SK-MEL-5 (cell line): ENCODE data around the gene SPEM1. TPM values are rescaled to one million over a fixed set of nuclear protein-coding genes. Genes with fewer than 3 reads are reported as not detected.

Experiments
- DNase-seq: peaks from one replicate; pipeline ENCODE4 v3.0.0-alpha.2; 2016; ENCODE audit warnings: low read depth, low spot score
- in situ Hi-C: cut with HindIII; loops from 2 replicates; pipeline ENCODE4 v1.10.0; 2016; ENCODE audit warnings: low sequenced_read_pairs, high pct_unique_total_duplicates, low pct_unique_long_range_greater_than_20kb
- total RNA-seq: library from RNA; depleted of rRNA; stranded (reverse); fragments of >200 nt; shearing (Covaris generic); gene quantifications from 2 replicates; pipeline ENCODE4 v1.2.3, GENCODE V29; 2014

The SPEM1 gene
- total RNA-seq, 1 experiment from 2014 or later: not detected

- in situ Hi-C loops: no loop called here
- peak; percentile 82 for DNase-seq
Observed at GRCh38 chr17:7394452-7395191, 25.5 kb upstream of the SPEM1 start, which contains the start of gene PLSCR3. PLSCR3 (minus strand) TSS chr17:7394525; CDS start chr17:7394110, 415 bp downstream.

DNA sequence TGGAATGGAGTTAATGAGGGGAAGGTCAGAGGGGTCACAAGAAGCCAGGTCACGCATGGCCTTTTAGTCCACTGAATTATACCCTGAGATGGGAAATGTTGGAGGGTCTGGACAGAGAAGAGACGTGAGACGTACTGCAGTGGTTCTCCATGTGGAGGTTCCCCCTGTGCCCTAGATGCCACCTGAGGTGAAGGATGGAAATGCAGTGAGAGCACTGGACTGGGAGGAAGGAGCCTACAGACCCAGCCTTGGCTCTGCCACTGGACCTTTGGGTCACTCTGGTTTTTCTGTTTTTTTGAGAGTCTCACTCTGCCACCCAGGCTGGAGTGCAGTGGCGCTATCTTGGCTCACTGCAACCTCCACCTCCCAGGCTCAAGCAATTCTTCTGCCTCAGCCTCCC is 24.0 kb upstream of the SPEM1 start:
- in situ Hi-C loops: no loop called here

DNA sequence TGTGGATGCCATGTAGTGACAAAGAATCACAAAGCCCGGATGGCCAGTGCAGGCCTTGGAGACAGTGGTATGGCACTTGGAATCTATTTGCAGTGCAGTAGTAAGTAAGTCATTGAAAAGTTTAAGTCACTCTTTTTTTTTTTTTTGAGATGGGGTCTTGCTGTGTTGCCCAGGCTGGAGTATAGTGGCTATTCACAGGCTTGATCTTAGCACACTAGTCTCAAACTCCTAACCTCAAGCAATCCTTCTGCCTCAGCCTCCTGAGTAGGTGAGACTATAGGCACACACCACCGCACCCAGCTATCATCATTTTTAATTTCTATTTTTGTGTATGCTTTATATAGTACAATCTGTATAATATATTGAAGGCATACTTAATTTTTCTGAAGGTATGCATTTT is 21.5 kb upstream of the SPEM1 start:
- in situ Hi-C loops: no loop called here
- DNase-seq: no peak

More for the DNA sequence above, 24.0 kb upstream of the SPEM1 start:
- DNase-seq: no peak

GRCh38 chr17:7403043-7403726 is 16.9 kb upstream of the SPEM1 start:
- in situ Hi-C loops: no loop called here
- peak; percentile 42 for DNase-seq

DNA sequence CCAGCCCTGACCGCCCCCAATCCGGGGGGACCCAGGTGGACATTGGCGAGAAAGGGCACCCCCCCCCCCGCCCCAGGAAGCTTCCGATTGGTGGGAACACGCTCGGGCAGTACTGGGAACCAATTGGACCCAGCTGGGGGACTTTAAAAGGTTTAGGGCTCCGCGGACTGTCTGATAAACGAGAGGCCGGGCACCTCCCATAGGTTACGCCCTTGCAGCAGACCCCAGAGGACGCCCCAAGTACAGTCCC is 16.5 kb upstream of the SPEM1 start:
- no peak for DNase-seq
- in situ Hi-C loops: no loop called here

- peak; percentile 99 for DNase-seq
- in situ Hi-C loops: no loop called here
Observed at GRCh38 chr17:7403977-7404736, 16.0 kb upstream of the SPEM1 start, which contains the start of gene TMEM256. TMEM256 (minus strand) TSS chr17:7404097; CDS start chr17:7404084, 13 bp downstream.

- peak; percentile 14 for DNase-seq
- in situ Hi-C loops: no loop called here
Observed at GRCh38 chr17:7404737-7405349, 15.3 kb upstream of the SPEM1 start.

- no peak for DNase-seq
- in situ Hi-C loops: no loop called here
Observed at GRCh38 chr17:7405350-7406234, 14.5 kb upstream of the SPEM1 start.

DNA sequence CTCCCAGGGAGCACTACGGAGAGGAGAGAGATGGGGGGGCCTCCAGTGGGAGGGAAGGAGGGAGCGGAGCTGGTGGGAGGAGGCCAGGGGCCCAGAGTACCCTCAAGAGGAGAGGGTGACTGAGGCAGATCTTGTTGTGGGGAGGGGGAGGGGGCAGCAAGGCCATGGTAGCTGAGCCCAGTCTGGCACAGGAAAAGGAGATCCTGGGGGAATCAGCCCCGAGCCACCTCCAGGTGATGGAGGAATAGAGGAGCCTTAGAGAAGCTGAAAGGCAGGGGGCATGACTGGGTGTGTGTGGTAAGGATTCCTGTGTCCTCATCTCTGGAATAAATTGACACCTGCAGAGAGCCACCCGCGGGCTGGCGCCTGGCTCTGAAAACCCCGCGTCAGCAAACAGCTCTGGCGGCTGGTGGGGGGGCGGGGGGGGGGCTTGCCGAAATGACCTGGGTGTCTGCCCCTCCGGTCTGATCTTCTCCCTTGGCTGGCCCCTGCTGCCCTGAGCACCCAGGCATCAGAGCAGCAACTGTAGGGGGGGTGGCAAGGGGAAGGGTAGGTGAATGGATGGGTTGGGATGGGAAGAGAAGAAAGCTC is 13.8 kb upstream of the SPEM1 start:
- in situ Hi-C loops: no loop called here
- DNase-seq: no peak

DNA sequence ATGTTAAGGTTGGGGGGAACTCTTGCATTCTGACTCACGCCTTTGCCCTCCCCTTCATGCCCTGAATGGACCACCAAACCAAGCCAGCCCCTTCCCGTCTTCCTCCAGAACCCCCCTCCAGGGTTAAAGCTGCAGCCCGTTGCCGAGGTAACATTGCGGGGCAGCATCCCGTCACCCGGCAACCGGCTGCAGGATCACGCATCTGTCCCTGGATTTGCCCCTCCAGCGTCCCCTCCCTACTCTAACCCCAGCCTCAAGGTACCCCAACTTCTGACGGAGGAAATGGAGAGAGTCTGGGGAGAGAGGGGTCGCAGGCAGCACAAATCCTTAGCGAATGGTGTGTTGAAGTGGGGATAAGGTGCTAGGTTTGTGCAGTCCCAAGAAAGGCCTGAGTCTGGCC is 13.0 kb upstream of the SPEM1 start:
- DNase-seq: no peak
- in situ Hi-C loops: no loop called here

DNA sequence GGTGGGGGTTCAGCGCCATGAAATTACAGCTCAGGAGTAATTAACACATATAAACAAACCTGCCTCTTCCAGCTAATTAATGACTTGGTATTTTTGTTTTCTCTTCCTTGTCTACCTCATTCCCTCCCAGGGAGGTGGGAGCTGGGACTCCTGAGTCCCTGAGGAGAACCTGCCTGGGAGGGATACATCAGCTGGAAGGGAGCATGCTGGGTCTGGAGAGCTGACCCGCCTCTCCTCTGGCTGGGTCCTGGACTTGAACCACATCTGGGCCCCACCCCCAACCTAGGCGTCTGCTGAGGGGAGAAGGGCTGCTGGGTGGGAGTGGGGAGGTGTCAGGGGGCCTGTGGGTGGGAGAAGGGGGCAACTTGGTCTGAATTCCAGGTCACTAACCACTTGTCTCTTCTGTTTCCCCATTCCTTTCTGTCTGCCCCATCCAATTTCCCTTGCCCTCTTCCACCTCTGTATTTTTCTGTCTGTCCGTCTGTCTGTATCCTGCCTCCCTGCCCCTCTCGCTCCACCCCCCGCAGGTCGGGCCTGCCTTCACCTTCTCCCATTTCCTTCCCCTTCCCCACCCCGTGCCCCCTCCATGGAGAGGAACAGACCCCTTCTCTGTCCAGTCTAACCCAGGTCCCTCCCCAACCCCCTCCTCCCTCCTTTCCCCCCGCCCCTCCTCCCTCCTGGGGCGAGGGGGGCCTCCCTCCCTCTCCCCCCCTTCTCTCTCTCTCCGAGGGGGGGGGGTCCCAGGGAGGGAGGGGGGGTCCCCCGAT is 12.5 kb upstream of the SPEM1 start, which contains the start of gene NLGN2:
Gene NLGN2, plus strand, starts transcription at position 361 of the 767 bp plus-strand sequence. CDS start 411 bp downstream, outside the sequence.
- in situ Hi-C loops: no loop called here
- DNase-seq: no peak

- DNase-seq: no peak
- in situ Hi-C loops: no loop called here
Observed at GRCh38 chr17:7408252-7408727, 11.8 kb upstream of the SPEM1 start.

DNA sequence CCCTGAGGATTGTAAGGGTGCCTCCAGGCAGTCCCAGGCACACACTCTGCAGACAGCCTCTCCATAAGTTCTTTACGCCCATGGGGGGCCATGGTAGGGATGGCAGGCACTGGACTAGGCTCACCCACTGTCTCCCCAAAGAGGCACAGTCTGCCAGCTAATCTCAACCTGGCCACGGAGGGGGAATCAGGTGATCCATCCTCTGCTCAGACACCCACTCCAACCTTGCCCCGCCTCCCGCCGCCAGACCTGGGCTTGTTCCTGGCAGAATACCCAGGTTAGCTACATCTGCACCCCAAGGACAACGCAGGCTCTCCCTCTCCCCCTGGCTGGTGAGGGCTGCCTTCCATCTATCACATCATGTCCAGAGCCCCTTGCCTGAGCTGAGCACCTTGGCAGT is 11.3 kb upstream of the SPEM1 start:
- no peak for DNase-seq
- in situ Hi-C loops: no loop called here

DNA sequence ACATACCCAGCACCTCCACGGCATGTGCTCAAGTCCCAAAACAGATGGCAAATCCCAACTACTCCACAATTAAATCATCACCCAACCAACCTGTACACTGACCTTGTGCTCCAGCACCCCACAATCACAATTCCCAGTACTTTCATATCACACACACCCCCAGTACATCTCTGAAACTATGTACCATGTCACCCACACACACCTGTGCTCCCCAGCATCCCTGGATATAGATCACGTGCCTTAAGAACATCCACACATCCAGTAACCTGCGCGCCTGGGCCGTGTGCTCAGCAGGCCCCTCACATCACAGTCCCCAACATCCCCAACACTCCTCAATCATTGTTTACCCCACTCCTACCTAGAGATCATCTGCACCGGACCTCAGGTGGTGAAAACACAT is 10.4 kb upstream of the SPEM1 start:
- in situ Hi-C loops: no loop called here
- no peak for DNase-seq

DNA sequence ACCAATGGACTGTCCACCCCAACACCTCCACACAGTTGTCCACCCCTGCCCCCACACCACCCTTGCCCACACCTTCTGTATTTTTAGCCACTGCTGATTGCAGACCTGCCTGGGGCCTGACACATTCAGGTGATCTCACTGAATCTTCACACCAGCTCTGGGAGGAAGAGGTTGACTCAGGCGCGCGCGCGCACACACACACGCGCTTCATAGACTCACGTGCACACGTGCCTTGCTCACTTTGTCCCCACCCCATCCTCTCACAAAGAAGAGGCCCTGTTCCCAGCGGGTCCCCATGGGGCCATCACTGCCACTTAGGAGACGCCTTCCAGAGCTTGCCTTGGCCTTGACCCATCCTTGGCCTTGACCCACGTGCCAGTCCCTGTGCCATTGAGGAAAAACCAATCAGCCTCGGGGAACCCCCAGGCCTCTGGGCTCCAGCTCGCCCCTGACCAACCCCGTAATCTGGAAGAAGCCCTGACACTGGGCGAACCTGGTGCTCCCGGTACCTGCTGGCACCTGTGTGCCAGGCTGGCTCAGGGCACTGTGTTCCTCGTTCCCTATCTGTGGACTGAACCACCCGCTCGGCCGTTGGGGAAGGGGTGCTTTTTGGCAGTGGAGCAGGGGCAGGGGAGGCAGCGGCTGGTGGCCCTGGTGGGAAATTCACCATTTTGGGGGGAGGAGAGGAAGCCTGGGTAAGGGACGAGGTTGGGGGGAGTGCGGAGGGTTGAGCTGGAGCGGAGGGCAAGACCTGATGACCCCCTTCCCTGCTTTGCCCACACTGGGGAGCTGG is 9.3 kb upstream of the SPEM1 start:
- no peak for DNase-seq
- in situ Hi-C loops: no loop called here
